MM.1S (cell line): ENCODE results near the gene APOA1.

Experiments used
- DNase-seq: peaks from one replicate; pipeline ENCODE4 v3.0.0-alpha.2; 2015
- H2AFZ ChIP-seq: fragments of 300-600 bp; sonication (generic); 2 replicates; pipeline ENCODE4 v1.6.0; 2016; ENCODE audit warnings: antibody characterized with exemption, low read length
- H3F3A ChIP-seq: fragments of 300-600 bp; sonication (generic); 2 replicates; pipeline ENCODE4 v1.6.1; 2016; ENCODE audit warnings: mild to moderate bottlenecking, antibody characterized with exemption, low read length, moderate library complexity, mixed read lengths; ENCODE audit not compliant: insufficient read depth
- H3K27ac ChIP-seq: fragments of 300-600 bp; sonication (generic); 2 replicates; pipeline ENCODE4 v1.5.1; 2016; ENCODE audit warnings: mild to moderate bottlenecking, low read length
- H3K27me3 ChIP-seq: fragments of 300-600 bp; sonication (generic); replicated peaks from 2 replicates; pipeline ENCODE4 v1.6.0; 2016; ENCODE audit warnings: low read length; ENCODE audit not compliant: insufficient read depth
- H3K36me3 ChIP-seq: fragments of 300-600 bp; sonication (generic); replicated peaks from 2 replicates; pipeline ENCODE4 v1.6.1; 2016; ENCODE audit warnings: mild to moderate bottlenecking, low read length, mixed read lengths; ENCODE audit not compliant: insufficient read depth
- H3K4me1 ChIP-seq: fragments of 300-600 bp; sonication (generic); 2 replicates; pipeline ENCODE4 v1.6.1; 2016; ENCODE audit warnings: low read length, mixed read lengths
- H3K4me2 ChIP-seq: fragments of 300-600 bp; sonication (generic); 2 replicates; pipeline ENCODE4 v1.6.0; 2016; ENCODE audit warnings: low read depth, low read length
- H3K4me3 ChIP-seq: fragments of 300-600 bp; sonication (generic); 2 replicates; pipeline ENCODE4 v1.5.1; 2016; ENCODE audit warnings: low read length, mixed read lengths
- H3K79me2 ChIP-seq: fragments of 300-600 bp; sonication (generic); 2 replicates; pipeline ENCODE4 v1.6.1; 2016; ENCODE audit warnings: mixed run types, low read length, mixed read lengths
- H3K9ac ChIP-seq: fragments of 300-600 bp; sonication (generic); 2 replicates; pipeline ENCODE4 v1.6.1; 2016; ENCODE audit warnings: low read length, mixed read lengths
- H3K9me2 ChIP-seq: fragments of 300-600 bp; sonication (generic); replicated peaks from 2 replicates; pipeline ENCODE4 v1.6.1; 2016; ENCODE audit warnings: mild to moderate bottlenecking, low read length, mixed read lengths; ENCODE audit not compliant: insufficient read depth
- H3K9me3 ChIP-seq: fragments of 300-600 bp; sonication (generic); replicated peaks from 2 replicates; pipeline ENCODE4 v1.6.1; 2016; ENCODE audit warnings: mild to moderate bottlenecking, low read length, mixed read lengths; ENCODE audit not compliant: insufficient read depth
- H4K20me1 ChIP-seq: fragments of 300-600 bp; sonication (generic); 2 replicates; pipeline ENCODE4 v1.6.1; 2016; ENCODE audit warnings: mild to moderate bottlenecking, low read length, moderate library complexity, mixed read lengths; ENCODE audit not compliant: insufficient read depth
- CTCF ChIP-seq: fragments of 300-600 bp; sonication (generic); IDR thresholded peaks from 2 replicates; pipeline ENCODE4 v1.5.1; 2016; ENCODE audit warnings: antibody characterized with exemption, low read length, mixed read lengths
- EZH2 ChIP-seq: fragments of 300-600 bp; sonication (generic); optimal IDR thresholded peaks from 2 replicates; pipeline ENCODE3; 2017; ENCODE audit warnings: low read depth, mild to moderate bottlenecking, antibody characterized with exemption, low read length, mixed read lengths
- EZH2phosphoT487 ChIP-seq: fragments of 300-600 bp; sonication (generic); IDR thresholded peaks from 2 replicates; pipeline ENCODE4 v1.6.1; 2018; ENCODE audit warnings: antibody characterized with exemption, low read length

The APOA1 gene

GRCh38 chr11:116840746-116841296 is 3.4 kb upstream of the APOA1 start:
- Histone ChIP-seq H3K27me3 (no peaks in the 10 kb centered on the region), H3K27ac (no peak overlapping the region), H3K4me1 (0 out of 2 replicates have a peak, but pooled peaks cover 6% of the 10 kb centered on the region), H3K9me3 (no peaks in the 10 kb centered on the region), H3K4me2 (no peak overlapping the region), H3K4me3 (no peak overlapping the region), H3F3A (no peaks in the 10 kb centered on the region), H4K20me1 (no peaks in the 10 kb centered on the region), H3K9ac (no peak overlapping the region), H3K36me3 (no peaks in the 10 kb centered on the region; the same call in 1 of the 2 replicates), H2AFZ (no peak overlapping the region), H3K9me2 (no peaks in the 10 kb centered on the region), H3K79me2 (no peaks in the 10 kb centered on the region)
- TF ChIP-seq EZH2phosphoT487, result no peak
- TF ChIP-seq CTCF, result no peak
- TF ChIP-seq EZH2, result no peak
- no peak for DNase-seq

- H3K9me3 ChIP-seq, result no peaks in the 10 kb centered on the region
- H2AFZ ChIP-seq, result no peak overlapping the region
- H3K4me2 ChIP-seq, result no peak overlapping the region
- no peaks in the 10 kb centered on the region for H3K79me2 ChIP-seq
- H3K9me2 ChIP-seq, result no peaks in the 10 kb centered on the region
- H3K9ac ChIP-seq, result no peak overlapping the region
- no peaks in the 10 kb centered on the region for H3K27me3 ChIP-seq
- DNase-seq, result no peak
- H3K4me3 ChIP-seq, result no peak overlapping the region
- no peaks in the 10 kb centered on the region; the same call in 1 of the 2 replicates for H3K36me3 ChIP-seq
- no peak overlapping the region for H3K27ac ChIP-seq
- H3K4me1 ChIP-seq, result 0 out of 2 replicates have a peak, but pooled peaks cover 6% of the 10 kb centered on the region
- no peaks in the 10 kb centered on the region for H3F3A ChIP-seq
- no peaks in the 10 kb centered on the region for H4K20me1 ChIP-seq
- no peak for TF ChIP-seq EZH2
- TF ChIP-seq EZH2phosphoT487, result no peak
- 0 out of 2 replicates have a peak, but pooled peaks have one; percentile 18 for TF ChIP-seq CTCF
These were observed 2.9 kb upstream of the APOA1 start for GRCh38 chr11:116840224-116840745.

- Histone ChIP-seq H3K9me2 (no peaks in the 10 kb centered on the region), H2AFZ (no peak overlapping the region), H4K20me1 (no peaks in the 10 kb centered on the region), H3K4me3 (no peak overlapping the region), H3K9me3 (no peaks in the 10 kb centered on the region), H3K79me2 (no peaks in the 10 kb centered on the region), H3K27ac (no peak overlapping the region), H3K4me1 (0 out of 2 replicates have a peak, but pooled peaks cover 6% of the 10 kb centered on the region), H3K27me3 (no peaks in the 10 kb centered on the region), H3K4me2 (no peak overlapping the region), H3K36me3 (no peaks in the 10 kb centered on the region; the same call in 1 of the 2 replicates), H3K9ac (no peak overlapping the region), H3F3A (no peaks in the 10 kb centered on the region)
- DNase-seq, result no peak
- TF ChIP-seq CTCF, result no peak
- TF ChIP-seq EZH2, result no peak
- TF ChIP-seq EZH2phosphoT487, result no peak
These were observed 1.1 kb upstream of the APOA1 start for GRCh38 chr11:116838321-116839084.
